ENCODE results near the gene RALY. TPM values are rescaled to one million over a fixed set of nuclear protein-coding genes. Genes with fewer than 3 reads are reported as not detected.

The RALY gene
- total and polyA plus RNA-seq, 10 of the 15 experiments (the other 5 are each of a cell fraction or from before 2014, with no cell fraction given) = 1.2 to 246 (median 137) TPM

GRCh38 chr20:33964441-33964840 is 29.3 kb upstream of the RALY start:
- Histone ChIP-seq H3K4me1 (ENCODE audit: control insufficient read depth, insufficient read depth, low read length) (no peaks in the 10 kb centered on the region), H3K79me2 (ENCODE audit: control insufficient read depth, insufficient read depth, low read length) (no peaks in the 10 kb centered on the region), H3K4me2 (ENCODE audit: control insufficient read depth, insufficient read depth) (no peak overlapping the region), H3K9ac (ENCODE audit: control insufficient read depth, insufficient read depth, low read length) (no peak overlapping the region), H3K9me3 (replicated peaks; ENCODE audit: control insufficient read depth, insufficient read depth, low read length) (no peaks in the 10 kb centered on the region; the same call in 2 of the 3 replicates), H3K27me3 (replicated peaks in 1 of 2; ENCODE audit: control insufficient read depth in 2 of 2, insufficient read depth in 2 of 2, low read length in 1 of 2) (no peaks in the 10 kb centered on the region; a peak in 1 of 4 replicates), H4K20me1 (ENCODE audit: control insufficient read depth, insufficient read depth) (no peaks in the 10 kb centered on the region), H3K27ac (ENCODE audit: control insufficient read depth, insufficient read depth) (no peak overlapping the region), H3K4me3 (no peak overlapping the region), H3K36me3 (ENCODE audit: control insufficient read depth in 2 of 2, insufficient read depth in 2 of 2, low read length in 1 of 2) (no peaks in the 10 kb centered on the region), H2AFZ (ENCODE audit: control insufficient read depth, low read depth, low read length) (no peak overlapping the region)
- 61% methylated on average over 3 of the region's 3 CpGs for WGBS (ENCODE audit: insufficient coverage, insufficient replicate concordance, low lambda C conversion rate, missing lambda C conversion rate)
- in situ Hi-C loops (cut with MboI) (no loop called here), intact Hi-C loops (cut with micrococcal nuclease; ENCODE audit: unreplicated experiment) (no loop called here)
- POLR2A ChIA-PET = no interaction called here
- ATAC-seq (no peak), FAIRE-seq (no peak), DNase-seq (ENCODE audit: low read depth, low spot score) (no peak)
- TF ChIP-seq HSF1 (IDR thresholded peaks at IDR 0.05; ENCODE audit: low read depth, low read length) = no peak
- no peak for TF ChIP-seq JUNB (IDR thresholded peaks at IDR 0.05)
- no peak for TF ChIP-seq SMC3 (IDR thresholded peaks at IDR 0.05; ENCODE audit: borderline replicate concordance, low read length)
- TF ChIP-seq CBX5 (IDR thresholded peaks at IDR 0.05; ENCODE audit: low read depth) = no peak
- TF ChIP-seq NBN (IDR thresholded peaks at IDR 0.05) = no peak
- no peak for TF ChIP-seq PAX5 (IDR thresholded peaks at IDR 0.05; ENCODE audit: borderline replicate concordance, low read depth, low read length)
- no peak for TF ChIP-seq ZBED1 (IDR thresholded peaks at IDR 0.05; ENCODE audit: borderline replicate concordance)
- TF ChIP-seq NR2C1 (IDR thresholded peaks at IDR 0.05) = no peak
- no peak for TF ChIP-seq BCL3 (IDR thresholded peaks at IDR 0.05; ENCODE audit: borderline replicate concordance, insufficient read depth, low read depth, low read length, poor library complexity, severe bottlenecking)
- TF ChIP-seq BMI1 (IDR thresholded peaks at IDR 0.05; ENCODE audit: borderline replicate concordance) = no peak
- no peak for TF ChIP-seq REST (IDR thresholded peaks at IDR 0.05; ENCODE audit: low read depth, low read length)
- CTCF ChIA-PET = no interaction called here
- RAD21 ChIA-PET (ENCODE audit: unreplicated experiment) = no interaction called here
- BruUV-seq (replicated peaks) = no TSS peak
- SMC1A ChIA-PET (ENCODE audit: uncharacterized antibody, unreplicated experiment) = interaction anchor here (1.2 kb wide), 1 partner anchor 10 kb away, joined by 3 read pairs; no protein-coding TSS in a partner anchor

Measured in GM12878 (cell line).